ENCODE results near the gene AFF1. TPM values are rescaled to one million over a fixed set of nuclear protein-coding genes. Genes with fewer than 3 reads are reported as not detected.
A peak's percentile ranks its signal among the peaks of the same experiment; 100 is the strongest.

AFF1 gene
- total RNA-seq, 2 experiments from 2014 or later = 42.3 to 67.5 TPM

DNA sequence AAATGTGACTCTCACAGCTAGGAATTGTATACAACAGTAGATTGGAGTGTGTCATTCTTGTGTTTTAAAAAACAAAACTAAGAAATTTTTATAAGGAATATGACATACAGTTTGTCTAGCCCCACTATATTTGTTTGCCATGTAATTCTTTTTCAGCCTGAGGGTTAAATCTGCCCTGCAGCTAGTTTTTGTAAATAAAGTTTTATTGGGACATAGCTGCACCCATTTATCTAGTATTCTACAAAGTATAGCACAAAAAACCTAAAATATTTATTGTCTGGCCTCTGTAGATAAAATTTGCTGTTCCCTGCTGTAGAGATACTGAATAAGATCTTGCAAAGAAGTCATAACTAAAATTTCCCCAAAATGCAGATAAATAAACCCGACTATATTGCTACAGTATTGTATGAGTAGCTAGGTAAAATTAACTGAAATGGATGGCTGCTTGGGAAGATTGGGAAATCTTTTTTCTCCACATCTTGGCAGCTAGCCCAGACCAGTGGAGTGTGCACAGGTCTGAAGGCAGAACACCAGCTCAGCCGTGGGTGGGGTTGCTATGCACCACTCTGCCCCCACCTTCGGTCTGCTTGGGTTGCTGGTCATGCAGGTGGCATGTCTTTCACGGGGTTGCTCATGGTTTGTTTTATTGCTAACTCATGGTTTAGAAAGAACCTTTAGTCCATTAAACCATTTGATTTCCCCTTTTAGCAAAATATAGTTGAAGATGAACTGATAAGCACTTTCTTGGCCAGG, 157.8 kb downstream of the AFF1 start:
- CTCF ChIA-PET = interaction anchor here (1.0 to 7.9 kb wide), 18 partner anchors 8 to 170 kb away, joined by 3 to 123 read pairs (median 4); no protein-coding TSS in a partner anchor
- DNase-seq (no peak), ATAC-seq (no peak)
- Mint-ChIP-seq H3K4me1 (peaks cover 7% of the 10 kb centered on the region), H3K27me3 (no peaks in the 10 kb centered on the region), H3K9me3 (ENCODE audit: low read depth) (no peaks in the 10 kb centered on the region), H3K36me3 (peaks cover 3% of the 10 kb centered on the region), H3K4me3 (no peak overlapping the region), H3K27ac (no peak overlapping the region)

DNA sequence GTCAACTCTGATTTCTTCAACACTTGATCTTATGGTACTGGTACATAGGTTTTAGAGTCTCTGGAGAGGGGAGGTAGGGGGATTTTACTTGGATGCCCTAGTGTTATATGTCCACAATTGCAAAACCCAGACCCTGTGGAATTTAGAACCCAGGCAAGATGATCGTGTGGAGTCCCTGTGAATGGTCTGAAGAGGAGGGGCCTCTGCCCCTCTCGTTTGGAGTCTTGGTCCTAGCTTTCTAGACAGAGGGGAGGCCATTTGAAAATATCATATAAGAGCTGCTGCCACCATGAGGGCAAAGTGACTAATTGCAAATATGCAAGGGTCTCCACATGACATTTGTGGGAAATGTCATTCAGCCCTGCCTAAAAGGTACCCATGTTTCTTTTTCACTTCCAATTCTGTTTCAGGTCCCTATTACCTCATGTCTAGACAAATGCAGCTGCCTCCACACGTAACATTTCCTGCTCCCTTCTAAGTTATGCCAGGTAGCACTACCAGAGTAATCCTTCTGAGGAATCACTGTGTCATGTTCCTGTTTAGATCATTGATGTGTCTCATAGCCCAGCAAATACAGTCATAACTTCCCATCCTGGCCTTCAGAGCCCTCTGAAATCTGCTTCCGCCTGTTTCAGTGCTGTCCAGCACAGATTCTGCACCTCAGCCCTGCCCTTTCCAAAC, 158.8 kb downstream of the AFF1 start:
- H3K27ac Mint-ChIP-seq = no peak overlapping the region
- peaks cover 3% of the 10 kb centered on the region for H3K36me3 Mint-ChIP-seq
- ATAC-seq = peak; percentile 76
- H3K27me3 Mint-ChIP-seq = no peaks in the 10 kb centered on the region
- H3K4me3 Mint-ChIP-seq = no peak overlapping the region
- H3K9me3 Mint-ChIP-seq (ENCODE audit: low read depth) = no peaks in the 10 kb centered on the region
- DNase-seq = peak; percentile 49
- CTCF ChIA-PET = interaction anchor here (0.6 to 7.9 kb wide), 20 partner anchors 9 to 171 kb away, joined by 3 to 123 read pairs (median 4); no protein-coding TSS in a partner anchor
- H3K4me1 Mint-ChIP-seq = peaks cover 7% of the 10 kb centered on the region

DNA sequence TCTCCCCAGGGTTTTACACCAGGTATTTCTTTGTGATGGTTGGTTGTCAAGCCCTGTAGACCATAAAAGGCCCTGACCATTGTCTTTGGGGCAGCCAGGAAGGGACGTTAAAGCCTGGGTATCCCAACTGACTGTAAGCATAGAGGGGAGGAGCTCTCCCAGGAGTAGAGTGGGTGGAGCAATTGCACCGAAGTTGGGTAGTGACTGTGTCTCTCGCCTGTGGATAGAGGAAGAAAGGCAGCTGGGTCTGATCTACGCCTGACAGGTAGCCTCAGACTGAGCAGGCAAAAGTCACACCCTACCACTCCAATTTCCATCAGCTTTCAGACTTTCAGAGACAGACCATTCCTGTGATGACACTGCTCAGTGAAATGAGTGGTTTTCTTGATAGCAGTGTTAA, 162.3 kb downstream of the AFF1 start:
- DNase-seq (no peak), ATAC-seq (no peak)
- no peaks in the 10 kb centered on the region for H3K27me3 Mint-ChIP-seq
- H3K36me3 Mint-ChIP-seq = peaks cover 8% of the 10 kb centered on the region
- CTCF ChIA-PET = interaction anchor here (1.3 to 5.6 kb wide), 3 partner anchors 162 to 177 kb away, joined by 3 to 46 read pairs (median 4); partner anchors contain the start of gene AFF1
- H3K9me3 Mint-ChIP-seq (ENCODE audit: low read depth) = no peaks in the 10 kb centered on the region
- no peak overlapping the region for H3K4me3 Mint-ChIP-seq
- H3K4me1 Mint-ChIP-seq = peaks cover 7% of the 10 kb centered on the region
- H3K27ac Mint-ChIP-seq = no peak overlapping the region

DNA sequence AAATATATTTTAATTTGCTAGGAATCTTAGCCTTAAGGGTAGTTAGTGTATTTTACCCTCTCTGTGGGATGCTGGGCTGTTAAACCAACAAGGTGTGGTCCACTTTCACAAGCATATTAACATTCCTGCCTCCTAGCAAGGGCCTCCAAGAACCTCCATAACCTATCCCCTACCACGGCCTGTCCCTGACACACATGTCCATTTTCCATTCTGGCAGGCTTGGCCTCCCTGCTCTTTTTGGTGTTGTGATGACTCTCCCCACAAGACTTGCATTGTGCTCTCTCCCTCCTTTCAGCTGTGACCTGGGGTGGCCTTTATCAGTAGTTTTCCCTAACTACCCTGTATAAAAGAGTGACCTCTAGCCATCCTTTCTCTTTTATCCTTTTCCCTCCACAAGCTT, 165.4 kb downstream of the AFF1 start:
- ATAC-seq (no peak), DNase-seq (no peak)
- Mint-ChIP-seq H3K36me3 (peaks cover 12% of the 10 kb centered on the region), H3K27me3 (no peaks in the 10 kb centered on the region), H3K27ac (no peak overlapping the region), H3K9me3 (ENCODE audit: low read depth) (no peaks in the 10 kb centered on the region), H3K4me3 (no peak overlapping the region), H3K4me1 (peaks cover 16% of the 10 kb centered on the region)
- CTCF ChIA-PET = interaction anchor here (5.6 kb wide), 1 partner anchor 177 kb away, joined by 46 read pairs; no protein-coding TSS in a partner anchor

DNA sequence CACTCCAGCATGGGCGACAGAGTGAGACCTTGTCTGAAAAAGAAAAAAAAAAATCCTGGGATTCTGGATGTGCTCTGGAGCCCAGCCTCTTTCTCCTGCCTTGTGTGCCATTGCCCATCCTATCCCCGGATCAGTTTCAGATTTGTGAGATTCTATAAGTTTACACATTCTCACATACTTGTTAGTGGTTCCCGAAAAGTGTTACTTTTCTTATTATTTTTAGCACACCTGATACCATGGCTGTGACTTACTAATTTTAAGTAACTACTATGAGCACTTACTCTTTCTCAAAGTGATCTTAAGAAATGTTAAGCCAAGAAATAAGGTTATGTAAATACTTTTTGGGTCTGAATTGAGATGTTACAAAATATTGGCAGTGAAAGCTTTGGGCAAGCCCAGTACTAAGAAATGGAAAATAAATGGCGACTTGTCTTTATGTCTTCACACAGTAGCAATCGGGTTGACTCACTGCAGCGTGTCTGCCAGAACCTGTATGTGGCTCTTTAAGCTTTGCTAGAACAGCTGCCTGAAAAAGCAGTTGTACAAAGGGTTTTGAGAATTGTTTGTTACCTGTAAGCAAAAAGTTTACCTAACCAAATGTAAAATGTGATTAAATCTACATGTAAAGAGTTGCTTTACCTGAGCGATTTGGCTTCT, 166.9 kb downstream of the AFF1 start:
- DNase-seq = no peak
- CTCF ChIA-PET = interaction anchor here (1.5 kb wide), 1 partner anchor 179 kb away, joined by 4 read pairs; no protein-coding TSS in a partner anchor
- H3K27ac Mint-ChIP-seq = no peak overlapping the region
- H3K4me1 Mint-ChIP-seq = peaks cover 15% of the 10 kb centered on the region
- H3K4me3 Mint-ChIP-seq = no peak overlapping the region
- no peaks in the 10 kb centered on the region for H3K9me3 Mint-ChIP-seq (ENCODE audit: low read depth)
- no peaks in the 10 kb centered on the region for H3K27me3 Mint-ChIP-seq
- H3K36me3 Mint-ChIP-seq = peaks cover 18% of the 10 kb centered on the region
- no peak for ATAC-seq

DNA sequence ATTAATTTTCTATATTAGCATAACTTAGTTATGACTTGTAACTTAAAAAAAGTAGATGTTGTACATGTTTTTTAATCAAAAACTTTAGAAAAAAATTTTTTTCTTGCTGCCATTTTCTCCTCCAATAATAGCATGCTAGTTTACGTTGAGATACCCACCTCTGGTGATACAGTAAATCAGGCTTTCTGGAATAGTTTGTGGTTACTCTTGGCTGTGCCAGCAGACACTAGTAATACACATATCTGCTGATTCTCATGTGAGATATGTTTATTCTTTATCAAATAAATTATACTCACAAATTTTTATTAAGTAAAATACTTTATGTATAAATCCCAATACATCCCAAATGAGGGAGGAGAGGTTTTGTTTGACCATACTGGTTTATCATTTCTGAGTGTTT, 168.3 kb downstream of the AFF1 start:
- DNase-seq (no peak), ATAC-seq (no peak)
- peaks cover 18% of the 10 kb centered on the region for H3K4me1 Mint-ChIP-seq
- peaks cover 23% of the 10 kb centered on the region for H3K36me3 Mint-ChIP-seq
- H3K4me3 Mint-ChIP-seq = no peak overlapping the region
- H3K9me3 Mint-ChIP-seq (ENCODE audit: low read depth) = no peaks in the 10 kb centered on the region
- CTCF ChIA-PET = interaction anchor here (0.9 to 1.5 kb wide), 2 partner anchors 23 to 180 kb away, joined by 3 to 4 read pairs; no protein-coding TSS in a partner anchor
- H3K27me3 Mint-ChIP-seq = no peaks in the 10 kb centered on the region
- no peak overlapping the region for H3K27ac Mint-ChIP-seq

DNA sequence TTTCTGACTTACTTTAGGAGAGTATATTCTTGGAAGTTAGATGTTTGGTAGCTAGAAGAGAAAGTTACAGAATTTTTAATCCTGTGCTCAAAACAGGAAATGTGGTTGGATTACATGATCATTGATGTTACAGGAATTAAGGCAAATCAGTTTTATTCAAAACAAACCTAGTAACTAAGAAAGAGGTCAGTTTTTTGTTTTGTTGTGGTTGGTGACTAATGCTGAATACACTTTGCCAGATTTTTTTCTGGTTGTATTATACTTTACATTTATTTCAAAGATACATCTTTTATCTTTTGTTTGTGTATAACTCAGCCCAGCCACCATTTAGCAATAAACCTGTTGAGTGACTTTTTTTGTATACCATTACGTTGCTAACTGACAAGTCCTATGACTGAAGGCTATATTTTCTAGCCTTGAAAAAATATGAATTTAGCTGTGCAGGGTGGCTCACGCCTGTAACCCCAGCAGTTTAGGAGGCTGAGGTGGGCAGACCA, 168.9 kb downstream of the AFF1 start:
- Mint-ChIP-seq H3K9me3 (ENCODE audit: low read depth) (no peaks in the 10 kb centered on the region), H3K4me1 (peaks cover 18% of the 10 kb centered on the region), H3K4me3 (no peak overlapping the region), H3K36me3 (peaks cover 27% of the 10 kb centered on the region), H3K27me3 (no peaks in the 10 kb centered on the region), H3K27ac (no peak overlapping the region)
- no peak for DNase-seq
- CTCF ChIA-PET = interaction anchor here (3.1 kb wide), 1 partner anchor 11 kb away, joined by 17 read pairs; no protein-coding TSS in a partner anchor
- ATAC-seq = peak; percentile 57

DNA sequence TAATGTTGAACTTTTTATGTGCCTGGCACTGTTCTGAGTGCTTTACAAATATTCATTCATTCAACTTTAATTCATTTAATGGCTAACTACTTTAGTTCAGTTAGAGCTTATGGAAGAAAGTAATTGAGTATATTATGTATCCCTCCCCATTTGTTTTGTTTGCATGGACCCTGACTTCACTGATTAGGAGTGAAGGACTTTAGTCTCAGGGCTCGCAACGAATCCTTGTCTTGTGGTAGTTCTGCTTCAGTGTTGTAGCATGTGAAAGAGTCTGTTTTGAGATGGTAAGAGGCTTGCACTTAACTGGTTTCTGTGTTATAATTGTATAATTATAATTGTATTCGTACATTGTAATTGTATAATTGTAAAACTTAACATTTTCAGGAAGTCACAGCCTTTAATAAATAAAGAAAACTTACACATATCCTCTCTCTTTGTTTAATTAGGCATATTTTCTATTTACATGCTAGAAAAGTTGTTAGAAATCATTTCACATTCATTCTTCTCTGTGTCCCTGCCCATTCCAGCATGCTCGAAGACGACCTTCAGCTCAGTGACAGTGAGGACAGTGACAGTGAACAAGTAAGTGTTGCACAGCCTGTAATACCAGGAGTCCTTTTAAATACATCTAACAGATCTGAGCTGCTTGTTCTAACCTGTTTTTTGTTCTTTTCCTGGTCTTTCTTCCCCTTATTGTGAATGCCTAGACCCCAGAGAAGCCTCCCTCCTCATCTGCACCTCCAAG, 170.5 kb downstream of the AFF1 start:
- ATAC-seq = no peak
- H3K4me3 Mint-ChIP-seq = no peak overlapping the region
- CTCF ChIA-PET = interaction anchor here (0.8 to 3.1 kb wide), 2 partner anchors 13 to 45 kb away, joined by 3 to 17 read pairs; no protein-coding TSS in a partner anchor
- peaks cover 30% of the 10 kb centered on the region for H3K36me3 Mint-ChIP-seq
- no peak overlapping the region for H3K27ac Mint-ChIP-seq
- H3K4me1 Mint-ChIP-seq = peaks cover 18% of the 10 kb centered on the region
- H3K9me3 Mint-ChIP-seq (ENCODE audit: low read depth) = no peaks in the 10 kb centered on the region
- no peaks in the 10 kb centered on the region for H3K27me3 Mint-ChIP-seq
- no peak for DNase-seq

DNA sequence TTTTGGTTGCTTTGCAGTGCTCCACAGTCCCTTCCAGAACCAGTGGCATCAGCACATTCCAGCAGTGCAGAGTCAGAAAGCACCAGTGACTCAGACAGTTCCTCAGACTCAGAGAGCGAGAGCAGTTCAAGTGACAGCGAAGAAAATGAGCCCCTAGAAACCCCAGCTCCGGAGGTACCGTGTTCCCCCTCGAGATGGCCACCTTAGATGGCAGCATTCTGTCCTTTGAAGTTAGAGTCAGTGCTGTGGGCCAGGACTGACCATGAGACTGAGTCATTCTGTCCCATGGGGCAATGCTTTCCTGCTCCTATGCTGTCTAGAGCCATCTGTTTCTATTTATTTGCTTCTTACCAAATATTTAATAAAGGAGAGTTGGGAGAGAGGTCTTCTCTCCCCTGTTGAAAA, 173.3 kb downstream of the AFF1 start:
- CTCF ChIA-PET = no interaction called here
- DNase-seq (no peak), ATAC-seq (no peak)
- H3K4me1 Mint-ChIP-seq = peaks cover 27% of the 10 kb centered on the region
- H3K36me3 Mint-ChIP-seq = peaks cover 35% of the 10 kb centered on the region
- H3K27ac Mint-ChIP-seq = no peak overlapping the region
- no peak overlapping the region for H3K4me3 Mint-ChIP-seq
- H3K9me3 Mint-ChIP-seq (ENCODE audit: low read depth) = no peaks in the 10 kb centered on the region
- H3K27me3 Mint-ChIP-seq = no peaks in the 10 kb centered on the region

DNA sequence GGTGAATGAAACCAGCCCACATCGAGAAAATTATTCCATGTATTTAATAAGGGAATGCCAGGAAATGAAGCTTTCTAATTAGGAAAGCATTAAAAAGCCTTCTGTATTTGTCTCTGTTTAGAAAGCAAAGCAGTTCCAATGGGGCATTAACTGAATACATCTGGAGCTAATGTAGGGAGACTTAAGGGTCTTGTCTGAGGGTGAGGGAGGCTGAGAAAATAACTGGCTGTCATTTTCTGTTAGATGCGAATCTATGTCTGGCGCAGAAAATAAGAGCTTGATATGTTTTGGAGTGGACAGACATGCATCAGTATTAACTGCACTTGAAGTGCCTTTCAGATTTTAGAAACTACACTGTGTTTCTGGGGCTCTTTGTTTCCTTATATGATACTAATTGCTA, 174.3 kb downstream of the AFF1 start:
- DNase-seq (no peak), ATAC-seq (no peak)
- Mint-ChIP-seq H3K27ac (no peak overlapping the region), H3K27me3 (no peaks in the 10 kb centered on the region), H3K4me1 (peaks cover 18% of the 10 kb centered on the region), H3K9me3 (ENCODE audit: low read depth) (no peaks in the 10 kb centered on the region), H3K4me3 (no peak overlapping the region), H3K36me3 (peaks cover 32% of the 10 kb centered on the region)
- CTCF ChIA-PET = interaction anchor here (0.6 kb wide), 1 partner anchor 177 kb away, joined by 3 read pairs; no protein-coding TSS in a partner anchor

DNA sequence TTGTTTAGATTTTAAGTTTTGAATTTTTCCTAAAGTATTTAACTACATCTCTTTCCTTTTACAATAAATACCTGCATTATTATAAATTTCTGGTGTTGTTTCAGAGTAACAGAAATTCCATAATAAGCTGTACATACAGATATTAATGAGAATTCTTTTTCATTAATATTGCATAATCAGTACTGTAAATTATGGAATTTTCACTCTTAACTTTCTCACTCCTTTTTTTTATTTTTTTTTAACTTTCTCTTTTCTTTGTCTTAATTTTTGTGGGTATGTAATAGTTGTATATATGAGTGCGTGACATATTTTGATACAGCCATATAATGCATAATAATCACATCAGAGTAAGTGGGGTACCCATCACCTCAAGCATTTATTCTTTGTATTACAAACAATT, 175.1 kb downstream of the AFF1 start:
- Mint-ChIP-seq H3K4me1 (peaks cover 15% of the 10 kb centered on the region), H3K27me3 (no peaks in the 10 kb centered on the region), H3K27ac (no peak overlapping the region), H3K36me3 (peaks cover 36% of the 10 kb centered on the region), H3K9me3 (ENCODE audit: low read depth) (no peaks in the 10 kb centered on the region), H3K4me3 (no peak overlapping the region)
- DNase-seq = no peak
- CTCF ChIA-PET = interaction anchor here (1.5 kb wide), 1 partner anchor 10 kb away, joined by 4 read pairs; no protein-coding TSS in a partner anchor
- no peak for ATAC-seq

DNA sequence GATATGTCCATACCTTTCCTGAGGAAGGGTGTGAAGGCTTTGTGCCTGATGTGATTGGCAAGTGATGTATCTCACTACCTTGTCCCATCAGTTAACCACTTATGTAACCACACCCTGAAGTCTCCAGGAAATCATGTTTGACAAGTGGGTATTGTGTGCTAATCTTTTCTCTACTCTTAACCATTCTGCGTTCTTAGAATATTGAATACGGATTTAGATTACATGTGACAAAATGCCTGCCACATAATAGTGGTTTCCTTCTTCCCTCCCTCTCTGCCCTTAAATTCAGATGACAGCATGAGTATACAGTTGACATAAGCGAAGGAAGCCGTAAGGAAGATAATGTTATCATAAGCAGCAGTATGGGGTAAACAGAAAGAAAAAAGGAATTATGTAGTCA, 177.3 kb downstream of the AFF1 start:
- ATAC-seq (no peak), DNase-seq (no peak)
- H3K4me3 Mint-ChIP-seq = no peak overlapping the region
- no peaks in the 10 kb centered on the region for H3K9me3 Mint-ChIP-seq (ENCODE audit: low read depth)
- CTCF ChIA-PET = no interaction called here
- peaks cover 12% of the 10 kb centered on the region for H3K4me1 Mint-ChIP-seq
- peaks cover 45% of the 10 kb centered on the region for H3K36me3 Mint-ChIP-seq
- no peaks in the 10 kb centered on the region for H3K27me3 Mint-ChIP-seq
- H3K27ac Mint-ChIP-seq = no peak overlapping the region

Data from activated CD8-positive, alpha-beta memory T cell treated with anti-CD3 and anti-CD28 coated beads, Interleukin-2, amount 10 ng/mL, durations not matched to agents 7 days and 5 days (primary cell).